ENCODE results near the gene SLC5A9.

DNA sequence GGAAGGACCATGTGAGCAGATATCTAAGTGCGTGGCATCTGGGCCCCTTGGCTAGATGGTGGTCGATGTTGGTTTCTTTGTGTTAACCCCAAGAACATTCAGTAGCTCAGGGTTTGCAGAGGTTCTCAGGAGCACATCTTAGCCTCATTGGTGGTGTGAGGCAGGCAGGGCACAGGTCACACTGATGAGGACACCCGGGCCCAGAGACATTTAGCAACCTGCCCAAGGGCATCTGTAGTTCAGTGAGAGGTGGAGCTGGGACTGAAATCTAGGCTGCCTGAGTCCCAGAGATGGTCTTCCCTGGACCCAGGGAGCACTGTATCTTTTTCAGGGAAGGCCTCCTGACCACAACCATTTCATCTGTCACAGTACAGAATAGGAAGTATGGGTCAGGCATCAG lies 859 bp upstream of the SLC5A9 start:
- TF ChIP-seq POLR2A (IDR thresholded peaks at IDR 0.05) = no peak
- TF ChIP-seq, protein P1, sequence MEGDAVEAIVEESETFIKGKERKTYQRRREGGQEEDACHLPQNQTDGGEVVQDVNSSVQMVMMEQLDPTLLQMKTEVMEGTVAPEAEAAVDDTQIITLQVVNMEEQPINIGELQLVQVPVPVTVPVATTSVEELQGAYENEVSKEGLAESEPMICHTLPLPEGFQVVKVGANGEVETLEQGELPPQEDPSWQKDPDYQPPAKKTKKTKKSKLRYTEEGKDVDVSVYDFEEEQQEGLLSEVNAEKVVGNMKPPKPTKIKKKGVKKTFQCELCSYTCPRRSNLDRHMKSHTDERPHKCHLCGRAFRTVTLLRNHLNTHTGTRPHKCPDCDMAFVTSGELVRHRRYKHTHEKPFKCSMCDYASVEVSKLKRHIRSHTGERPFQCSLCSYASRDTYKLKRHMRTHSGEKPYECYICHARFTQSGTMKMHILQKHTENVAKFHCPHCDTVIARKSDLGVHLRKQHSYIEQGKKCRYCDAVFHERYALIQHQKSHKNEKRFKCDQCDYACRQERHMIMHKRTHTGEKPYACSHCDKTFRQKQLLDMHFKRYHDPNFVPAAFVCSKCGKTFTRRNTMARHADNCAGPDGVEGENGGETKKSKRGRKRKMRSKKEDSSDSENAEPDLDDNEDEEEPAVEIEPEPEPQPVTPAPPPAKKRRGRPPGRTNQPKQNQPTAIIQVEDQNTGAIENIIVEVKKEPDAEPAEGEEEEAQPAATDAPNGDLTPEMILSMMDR (IDR thresholded peaks at IDR 0.05) = no peak

All from testis (tissue), 2 donors.